B cell (primary cell): Measurements from ENCODE around the gene BBOX1. TPM values are rescaled to one million over a fixed set of nuclear protein-coding genes. Genes with fewer than 3 reads are reported as not detected.

Experiments
- ATAC-seq: fragments of 200-7000 bp; cut with Tn5 transposase; one replicate; pipeline ENCODE4 v1.10.0; 2021; ENCODE audit warnings: low read depth, mild to moderate bottlenecking, moderate number of reproducible peaks, moderate library complexity
- CTCF ChIA-PET: fragments of 350-600 bp; sonication (Branson Sonifier 250); formaldehyde crosslinking; loops from one replicate; lab custom pipeline; 2021; ENCODE audit warnings: antibody characterized with exemption, inconsistent platforms; lab: Charles Lee
- POLR2A ChIA-PET: fragments of 350-600 bp; sonication (Branson Sonifier 250); formaldehyde crosslinking; loops from one replicate; lab custom pipeline; 2021; ENCODE audit warnings: antibody characterized with exemption; lab: Charles Lee
- DNase-seq: peaks from one replicate; pipeline ENCODE4 v3.0.0; 2013
- H2AFZ ChIP-seq: 2 replicates; pipeline ENCODE4 v1.6.1; 2012; ENCODE audit warnings: mild to moderate bottlenecking, low read depth, low read length; ENCODE audit not compliant: insufficient read depth, poor library complexity, severe bottlenecking
- H3K27ac ChIP-seq, 2 donors: 1 replicate in 1 of 2; 2 replicates in 1 of 2; pipeline ENCODE4 v1.5.1; 2012 to 2013; ENCODE audit warnings: low read length in 2 of 2, mild to moderate bottlenecking in 2 of 2, moderate library complexity in 1 of 2
- H3K27me3 ChIP-seq, 4 experiments: fragments of 200-600 bp in 1 of 4; sonication (generic) in 1 of 4; replicated peaks in 1 of 4; 1 replicate in 2 of 4; 2 replicates in 2 of 4; pipeline versions ENCODE4 v1.6.1 to v1.7.0; 2013 to 2016; ENCODE audit warnings: low read length in 3 of 4, mild to moderate bottlenecking in 2 of 4, mixed read lengths in 1 of 4, moderate library complexity in 1 of 4; ENCODE audit not compliant: insufficient read depth in 4 of 4, control insufficient read depth in 3 of 4; ENCODE audit errors: control extremely low read depth in 1 of 4
- H3K36me3 ChIP-seq, 2 experiments: replicated peaks in 1 of 2; 1 replicate in 1 of 2; 2 replicates in 1 of 2; pipeline versions ENCODE4 v1.6.1 to v1.7.1; 2013; ENCODE audit warnings: low read length in 1 of 2; ENCODE audit not compliant: insufficient read depth in 2 of 2, control insufficient read depth in 1 of 2; ENCODE audit errors: control extremely low read depth in 1 of 2, extremely low read depth in 1 of 2
- H3K4me1 ChIP-seq, 2 donors: fragments of 200-600 bp in 1 of 2; sonication (generic) in 1 of 2; 1 replicate in 1 of 2; 2 replicates in 1 of 2; pipeline versions ENCODE4 v1.5.1 to v1.6.1; 2013 to 2017; ENCODE audit warnings: low read length in 2 of 2; ENCODE audit not compliant: control insufficient read depth in 2 of 2, insufficient read depth in 2 of 2
- H3K4me2 ChIP-seq: replicated peaks from 2 replicates; pipeline ENCODE3; 2012; ENCODE audit warnings: mild to moderate bottlenecking, low read depth, low read length; ENCODE audit not compliant: poor library complexity, severe bottlenecking
- H3K4me3 ChIP-seq, 5 experiments: fragments of 200-600 bp in 1 of 5; sonication (generic) in 1 of 5; 1 replicate in 3 of 5; 2 replicates in 2 of 5; pipeline versions ENCODE4 v1.5.1 to v1.7.0; 2011 to 2016; ENCODE audit warnings: low read length in 4 of 5, mild to moderate bottlenecking in 4 of 5, low read depth in 2 of 5, control low read depth in 1 of 5, moderate library complexity in 1 of 5; ENCODE audit not compliant: insufficient read depth in 1 of 5; ENCODE audit errors: control extremely low read depth in 1 of 5, extremely low read depth in 1 of 5
- H3K79me2 ChIP-seq: fragments of 200-600 bp; sonication (generic); one replicate; pipeline ENCODE4 v1.6.0; 2016; ENCODE audit warnings: low read length; ENCODE audit not compliant: control insufficient read depth, insufficient read depth
- H3K9ac ChIP-seq: fragments of 200-600 bp; sonication (generic); 2 replicates; pipeline ENCODE4 v1.6.1; 2017; ENCODE audit warnings: mild to moderate bottlenecking, low read length, moderate library complexity
- H3K9me3 ChIP-seq, 3 donors: one replicate each; pipeline versions ENCODE4 v1.6.1 to v1.7.1; 2013; ENCODE audit warnings: low read length in 2 of 3; ENCODE audit not compliant: control insufficient read depth in 2 of 3, insufficient read depth in 1 of 3; ENCODE audit errors: control extremely low read depth in 1 of 3
- H4K20me1 ChIP-seq: 2 replicates; pipeline ENCODE4 v1.6.0; 2012; ENCODE audit warnings: mild to moderate bottlenecking, low read length; ENCODE audit not compliant: insufficient read depth, control insufficient read depth, poor library complexity, severe bottlenecking
- H3K27ac Mint-ChIP-seq: one replicate; pipeline ENCODE4 v1.8.0; 2021; ENCODE audit warnings: mixed read lengths
- H3K27me3 Mint-ChIP-seq: one replicate; pipeline ENCODE4 v1.8.0; 2021; ENCODE audit warnings: mixed read lengths
- H3K4me1 Mint-ChIP-seq: one replicate; pipeline ENCODE4 v1.8.0; 2021; ENCODE audit warnings: mixed read lengths
- H3K4me3 Mint-ChIP-seq: one replicate; pipeline ENCODE4 v1.8.0; 2021; ENCODE audit warnings: mixed read lengths
- H3K9me3 Mint-ChIP-seq: one replicate; pipeline ENCODE4 v1.8.0; 2022; ENCODE audit warnings: mixed read lengths; ENCODE audit not compliant: insufficient read depth
- CTCF ChIP-seq: fragments of 200-600 bp; IDR thresholded peaks from one replicate; pipeline ENCODE4 v1.8.0; 2022; ENCODE audit warnings: antibody characterized with exemption, mild to moderate bottlenecking
- EZH2 ChIP-seq: IDR thresholded peaks from 2 replicates; pipeline ENCODE4 v1.6.1; 2012; ENCODE audit warnings: borderline replicate concordance, low read depth, mild to moderate bottlenecking, moderate library complexity, low read length; ENCODE audit not compliant: insufficient read depth, poor library complexity, severe bottlenecking
- whole genome bisulfite sequencing: methylation state at CpG from one replicate; pipeline ENCODE4 v1.1.5; 2013; ENCODE audit warnings: missing lambda C conversion rate; ENCODE audit not compliant: insufficient coverage; 5-methylcytosine and 5-hydroxymethylcytosine counted together
- intact Hi-C: fragments of 100-400 bp; cut with micrococcal nuclease; formaldehyde crosslinking; loops from one replicate; pipeline ENCODE4 v1.10.0; 2022
- polyA plus RNA-seq: library from polyadenylated mRNA; depleted of rRNA; stranded (reverse); fragments of >200 nt; gene quantifications from 2 replicates; pipeline ENCODE4 v1.2.3, GENCODE V29; 2012
- total RNA-seq, 2 donors: library from RNA; stranded (reverse); fragments of 120-200 nt in 1 of 2; gene quantifications; 1 replicate in 1 of 2; 2 replicates in 1 of 2; pipeline versions ENCODE4 v1.2.3 to v1.2.4, GENCODE V29; 2013 to 2022

The BBOX1 gene
- total and polyA plus RNA-seq, 2 donors (not counting 1 experiment from before 2014, with no cell fraction given), result not detected

- Histone ChIP-seq H3K4me3 (no peak overlapping the region), H3K9ac (no peak overlapping the region), H3K4me1 (no peaks in the 10 kb centered on the region), H2AFZ (no peak overlapping the region), H3K27ac (no peak overlapping the region), H3K4me2 (no peak overlapping the region), H4K20me1 (no peaks in the 10 kb centered on the region), H3K27me3 (no peaks in the 10 kb centered on the region), H3K36me3 (no peaks in the 10 kb centered on the region), H3K79me2 (no peaks in the 10 kb centered on the region), H3K9me3 (no peaks in the 10 kb centered on the region)
- WGBS, result no CpG with 5 or more reads among the region's 1 CpG
- ChIA-PET CTCF (no interaction called here), POLR2A (no interaction called here)
- intact Hi-C loops, result no loop called here
- Mint-ChIP-seq H3K4me1 (no peaks in the 10 kb centered on the region), H3K27me3 (peaks cover 12% of the 10 kb centered on the region), H3K27ac (no peak overlapping the region), H3K9me3 (no peaks in the 10 kb centered on the region), H3K4me3 (no peak overlapping the region)
- no peak for TF ChIP-seq CTCF
- no peak for TF ChIP-seq EZH2
- ATAC-seq (no peak), DNase-seq (no peak)
These were observed 121.6 kb downstream of the BBOX1 start for GRCh38 chr11:27162237-27162636.

DNA sequence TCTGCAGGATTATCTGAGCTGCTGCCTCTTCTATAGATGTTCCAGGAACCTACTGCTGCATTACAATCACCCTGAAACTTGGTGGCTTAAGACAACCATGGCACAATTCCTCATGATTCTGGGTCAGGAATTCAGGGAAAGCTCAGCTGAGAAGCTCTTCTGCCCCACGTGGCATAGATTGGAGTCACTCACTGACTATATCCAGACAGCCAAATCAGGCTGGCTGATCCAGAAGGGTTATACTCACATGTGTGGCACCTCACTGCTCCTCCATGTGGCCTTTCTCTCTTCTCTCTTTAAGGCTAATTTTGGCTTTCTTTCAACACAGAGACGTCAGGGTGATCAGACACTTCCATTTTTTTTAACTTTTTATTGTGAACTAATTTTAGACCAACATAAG lies 125.5 kb downstream of the BBOX1 start:
- no peak overlapping the region for H3K27ac Mint-ChIP-seq
- 33% methylated on average over 1 of the region's 2 CpGs for WGBS

More for the DNA sequence above, 125.5 kb downstream of the BBOX1 start:
- H3K27me3 Mint-ChIP-seq, result peaks cover 4% of the 10 kb centered on the region
- no peak overlapping the region for H3K4me2 ChIP-seq
- no peak for TF ChIP-seq CTCF
- no peak for TF ChIP-seq EZH2
- no peak overlapping the region for H3K4me3 ChIP-seq
- intact Hi-C loops, result no loop called here
- ATAC-seq (no peak), DNase-seq (no peak)
- H3K4me1 Mint-ChIP-seq, result no peaks in the 10 kb centered on the region
- no peaks in the 10 kb centered on the region for H3K9me3 Mint-ChIP-seq
- no peaks in the 10 kb centered on the region for H4K20me1 ChIP-seq
- CTCF ChIA-PET, result no interaction called here
- H3K79me2 ChIP-seq, result no peaks in the 10 kb centered on the region
- no peak overlapping the region for H3K4me3 Mint-ChIP-seq
- no peaks in the 10 kb centered on the region for H3K27me3 ChIP-seq
- no peaks in the 10 kb centered on the region for H3K9me3 ChIP-seq
- H2AFZ ChIP-seq, result no peak overlapping the region
- H3K9ac ChIP-seq, result no peak overlapping the region
- no peak overlapping the region for H3K27ac ChIP-seq
- no peaks in the 10 kb centered on the region for H3K36me3 ChIP-seq
- POLR2A ChIA-PET, result no interaction called here
- no peaks in the 10 kb centered on the region for H3K4me1 ChIP-seq
